GM19328 (cell line): ENCODE results near the gene SNRPB.
A peak's percentile ranks its signal among the peaks of the same experiment; 100 is the strongest.
"Not testable (repeated sequence)": the region's sequence is repeated elsewhere in the genome, so short reads cannot be mapped to it uniquely, and the experiment has no call there.

ENCODE experiments used
- ATAC-seq: cut with Tn5 transposase; IDR thresholded peaks from one replicate; pipeline ENCODE4 v1.9.1; 2021; ENCODE audit warnings: mild to moderate bottlenecking, moderate library complexity; ENCODE audit not compliant: unreplicated experiment

The SNRPB gene

DNA sequence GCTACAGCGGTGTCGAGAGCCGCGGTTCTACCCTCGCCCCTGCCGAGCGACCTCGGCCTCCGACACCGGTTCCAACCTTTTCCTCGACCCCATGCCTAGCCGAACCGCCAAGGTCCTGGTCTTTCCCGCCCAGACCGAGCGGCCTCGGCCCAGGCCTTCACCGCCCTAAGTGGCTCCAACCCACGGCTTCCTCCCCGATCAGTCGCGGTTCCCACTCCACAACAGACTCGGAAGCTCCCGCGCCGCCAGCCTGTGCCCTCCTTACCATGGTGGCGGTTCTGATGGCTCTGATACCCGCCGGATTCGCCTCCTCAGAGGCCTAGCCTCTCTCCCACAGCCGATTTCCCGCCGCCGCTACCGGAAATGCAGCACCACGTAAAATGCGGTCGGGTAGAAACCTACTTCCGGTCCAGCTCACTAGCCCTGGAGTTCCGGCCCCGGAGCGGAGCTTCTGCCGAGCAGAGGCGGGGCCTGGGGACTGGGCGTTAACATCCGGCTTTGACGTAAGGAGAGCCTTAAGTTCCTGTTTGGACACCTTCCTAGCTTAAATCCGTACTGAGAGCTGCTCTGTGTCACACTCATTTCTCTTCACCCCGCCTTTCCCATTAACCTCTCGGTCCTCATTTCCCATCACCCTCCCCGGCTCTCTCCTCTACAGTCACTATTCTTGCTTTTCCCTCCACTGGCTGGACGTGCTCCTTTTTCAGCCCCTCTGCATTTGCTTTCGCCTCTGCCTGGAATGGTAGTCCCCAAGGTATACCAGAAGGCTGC, at the start of gene SNRPB:
Gene SNRPB (minus strand): TSS at position 367 of the 771 bp plus-strand sequence. CDS start 99 bp downstream, at position 268.
- peak; percentile 97 for ATAC-seq

DNA sequence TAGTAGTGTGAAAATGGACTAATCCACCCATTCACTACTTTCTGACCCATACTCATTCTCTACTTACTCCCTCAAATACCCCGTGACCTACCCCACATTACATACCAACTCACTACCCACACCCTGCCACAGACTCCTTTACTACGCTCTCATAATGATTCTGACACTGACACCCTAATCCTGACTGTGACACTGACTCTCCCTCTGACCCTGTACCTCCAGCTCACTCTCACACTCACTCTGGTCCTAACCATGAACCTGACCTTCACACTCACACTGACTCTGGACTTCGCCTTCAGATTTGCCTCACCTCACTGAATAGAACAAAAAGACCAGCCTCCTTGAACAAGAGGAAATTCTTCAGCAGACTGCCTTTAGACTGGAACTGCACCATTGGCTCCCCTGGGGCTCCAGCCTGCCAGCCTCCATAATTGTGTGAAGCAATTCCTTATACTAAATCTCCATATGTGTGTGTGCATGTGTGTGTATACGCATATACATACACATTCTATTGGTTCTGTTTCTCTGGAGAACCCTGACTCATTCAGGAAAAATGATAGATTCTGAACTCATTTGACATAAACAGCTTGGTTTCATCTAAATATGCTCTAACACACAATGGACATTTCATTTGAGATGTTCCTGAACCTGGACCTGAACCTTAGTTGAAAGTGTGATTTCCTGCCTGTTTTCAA, 48.7 kb upstream of the SNRPB start:
- no peak for ATAC-seq

DNA sequence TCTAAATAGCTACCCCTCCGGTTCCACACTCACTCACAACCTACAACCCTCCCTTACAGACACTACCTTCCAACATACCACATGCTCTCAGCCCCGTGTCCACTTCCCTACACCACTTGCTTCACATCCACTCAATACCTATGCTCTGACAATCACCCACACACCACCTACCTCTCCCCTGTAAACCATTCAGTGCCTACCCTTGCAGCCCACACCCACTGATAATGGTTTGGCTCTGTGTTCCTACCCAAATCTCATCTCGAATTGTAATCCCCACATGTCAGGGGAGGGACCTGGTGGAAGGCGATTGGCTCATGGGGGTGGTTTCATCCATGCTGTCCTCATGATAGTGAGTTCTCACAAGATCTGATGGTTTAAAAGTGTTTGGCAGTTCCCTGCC, 48.0 kb upstream of the SNRPB start:
- no peak for ATAC-seq

DNA sequence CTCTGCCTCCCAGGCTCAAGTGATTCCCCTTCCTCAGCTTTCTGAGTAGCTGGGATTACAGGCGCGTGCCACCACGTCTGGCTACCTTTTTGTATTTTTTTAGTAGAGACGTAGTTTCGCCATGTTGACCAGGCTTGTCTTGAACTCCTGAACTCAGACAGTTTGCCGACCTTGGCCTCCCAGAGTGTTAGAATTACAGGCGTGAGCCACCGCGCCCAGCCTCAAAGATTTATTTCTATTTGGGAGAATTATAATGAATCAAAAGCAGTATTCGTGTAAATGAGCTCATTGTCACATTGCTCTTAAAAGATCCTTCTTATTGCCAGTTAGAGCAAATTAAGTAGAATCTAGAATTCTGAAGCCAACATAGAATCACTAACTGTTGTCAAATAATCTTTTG, 47.5 kb upstream of the SNRPB start:
- no peak for ATAC-seq

DNA sequence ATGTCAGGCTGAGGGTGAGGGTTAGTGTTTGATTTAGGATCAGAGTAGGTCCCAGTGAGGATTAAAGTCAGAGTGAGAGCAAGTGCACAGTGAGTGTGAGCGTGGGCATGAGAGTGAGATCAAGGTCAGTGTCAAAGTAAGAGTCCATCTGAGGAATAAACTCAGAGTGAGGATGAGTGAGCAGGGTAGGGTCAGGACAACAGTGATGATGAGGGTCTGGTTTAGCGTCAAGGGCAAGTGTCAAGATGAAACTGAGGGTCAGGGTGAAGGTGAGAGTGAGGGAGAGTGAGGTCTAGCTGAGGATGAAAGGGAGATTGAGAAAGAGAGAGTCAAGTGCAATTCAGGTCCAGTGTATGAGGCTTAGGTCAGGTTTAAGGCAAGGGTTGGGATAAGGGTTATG, 45.8 kb upstream of the SNRPB start:
- no peak for ATAC-seq

DNA sequence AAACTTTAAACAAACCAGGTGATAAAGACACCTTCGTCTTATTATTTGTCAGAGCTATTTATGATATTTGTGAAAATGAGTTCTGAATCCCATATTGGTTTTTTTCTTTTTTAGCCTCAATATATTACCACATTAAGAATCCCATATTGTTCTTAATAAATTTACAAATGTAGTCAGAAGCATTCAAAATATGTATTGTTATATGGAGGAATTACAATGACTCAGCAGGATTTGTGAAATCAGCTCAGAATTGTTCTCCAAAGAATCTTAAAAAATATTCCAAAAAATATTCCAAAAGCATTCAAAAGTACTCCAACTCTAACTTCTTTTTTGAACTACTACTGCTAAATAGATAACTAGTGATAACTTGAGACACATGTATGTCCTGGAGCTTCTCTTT, 44.6 kb upstream of the SNRPB start:
- no peak for ATAC-seq

DNA sequence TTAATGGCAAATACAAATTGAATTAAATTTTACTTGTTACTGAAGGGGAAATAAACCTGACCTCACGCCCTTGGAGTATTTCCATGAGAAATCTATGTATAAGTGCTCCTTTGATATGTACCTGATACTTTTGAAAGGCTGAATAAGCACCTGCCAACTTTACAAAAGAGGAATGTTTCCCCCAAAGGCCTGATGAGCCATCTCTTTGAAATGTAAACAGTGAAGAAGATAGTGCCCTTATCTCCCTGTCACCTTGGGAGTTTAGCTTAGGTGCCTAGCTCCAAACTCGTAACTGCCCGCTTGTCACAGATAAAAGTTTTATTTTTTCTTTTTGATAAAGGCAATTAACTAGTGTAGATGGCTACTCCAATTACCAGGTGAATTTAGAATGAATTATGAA, 39.2 kb upstream of the SNRPB start:
- ATAC-seq: no peak

DNA sequence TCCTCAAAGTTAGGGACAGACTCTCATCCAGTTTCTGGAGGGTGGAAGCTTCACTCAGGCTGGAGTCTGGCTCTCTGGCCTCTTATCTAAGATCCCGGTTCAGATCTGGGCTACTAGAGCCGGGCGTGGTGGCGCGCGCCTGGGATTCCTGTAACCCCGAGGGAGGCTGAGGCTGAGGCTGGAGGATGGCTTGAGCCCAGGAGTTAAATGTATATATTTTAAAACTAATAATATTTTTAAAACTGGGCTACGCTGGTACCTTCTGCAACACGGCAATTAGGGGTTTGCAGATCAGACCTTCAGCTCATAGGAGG, 38.8 kb upstream of the SNRPB start:
- ATAC-seq: no peak

DNA sequence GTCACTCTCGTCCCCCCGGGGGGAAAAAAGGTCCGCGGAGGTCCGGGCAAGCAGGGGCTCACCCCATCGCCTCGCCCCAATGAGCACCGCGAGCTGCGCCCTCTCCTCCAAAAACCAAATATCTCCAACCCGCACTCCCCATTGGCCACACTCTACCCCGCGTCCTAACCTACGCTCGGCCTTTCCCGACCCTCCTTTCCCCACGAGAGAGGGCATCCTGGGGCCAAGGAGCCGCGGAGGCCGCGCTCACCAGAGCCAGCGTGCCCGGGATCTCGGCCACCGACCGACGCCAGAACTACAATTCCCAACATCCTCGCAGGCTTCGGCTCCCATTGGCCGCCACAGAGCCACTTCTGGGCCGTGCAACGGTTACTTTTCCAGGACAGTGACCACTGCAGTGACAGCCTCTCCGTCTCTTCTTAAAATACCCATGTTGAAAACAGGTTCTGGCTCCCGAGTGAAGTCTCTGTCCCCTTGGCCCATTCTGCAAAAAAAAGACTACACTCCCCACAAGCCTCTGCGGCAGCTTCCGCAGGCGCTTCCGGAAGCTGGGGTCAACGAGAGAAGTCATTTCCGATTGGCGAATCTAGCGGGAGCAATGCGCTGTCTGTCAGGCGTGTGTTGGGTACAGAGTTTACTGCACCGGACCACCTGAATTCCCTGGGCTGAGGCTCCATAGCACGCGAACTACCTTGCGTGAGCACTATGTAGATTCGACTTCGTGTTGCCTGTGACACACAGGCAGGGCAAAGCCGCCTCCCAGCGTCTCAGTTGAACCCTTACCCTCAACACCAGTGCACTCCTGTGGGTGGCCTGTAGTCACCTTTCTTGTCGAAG, 38.3 kb upstream of the SNRPB start, which contains the start of gene ZNF343:
Gene ZNF343 (minus strand): TSS at position 285 of the 837 bp plus-strand sequence. CDS start 15,020 bp downstream, outside the sequence.
- peak; percentile 93 for ATAC-seq

DNA sequence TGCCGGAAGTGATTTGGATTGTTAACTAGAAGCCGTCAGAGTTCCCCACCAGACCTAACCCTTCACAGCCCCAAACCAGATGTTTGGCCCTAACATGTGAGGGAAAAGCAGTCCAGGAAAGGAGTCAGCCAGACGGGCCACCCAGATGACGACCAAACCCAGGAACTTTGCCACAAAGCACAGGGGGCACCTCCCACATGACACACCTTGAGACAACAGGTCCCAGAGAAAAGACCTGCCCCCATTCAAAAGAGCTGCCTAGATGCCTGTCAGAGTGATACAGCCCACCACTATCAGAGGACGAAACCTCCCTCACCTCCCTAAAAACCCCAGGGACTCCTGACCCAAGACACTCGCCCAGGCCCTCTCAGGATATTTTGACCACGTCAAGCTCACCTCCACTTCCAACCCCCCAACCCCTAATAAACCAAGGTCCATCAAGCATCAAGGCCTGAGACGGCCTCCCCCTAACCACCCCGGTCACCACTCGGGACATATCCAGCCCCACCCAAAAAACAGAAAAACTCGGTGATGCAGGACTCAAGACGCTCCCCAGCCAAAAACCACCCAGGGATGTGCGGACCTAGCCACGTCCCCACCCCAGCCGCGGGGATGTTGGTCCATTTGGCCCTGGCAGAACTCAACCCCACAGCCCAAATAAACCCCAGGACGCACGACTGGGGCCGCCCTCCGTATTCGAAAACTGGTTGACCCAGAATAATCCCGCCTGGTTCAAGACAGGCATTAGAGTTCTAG, 37.5 kb upstream of the SNRPB start:
- no peak for ATAC-seq

DNA sequence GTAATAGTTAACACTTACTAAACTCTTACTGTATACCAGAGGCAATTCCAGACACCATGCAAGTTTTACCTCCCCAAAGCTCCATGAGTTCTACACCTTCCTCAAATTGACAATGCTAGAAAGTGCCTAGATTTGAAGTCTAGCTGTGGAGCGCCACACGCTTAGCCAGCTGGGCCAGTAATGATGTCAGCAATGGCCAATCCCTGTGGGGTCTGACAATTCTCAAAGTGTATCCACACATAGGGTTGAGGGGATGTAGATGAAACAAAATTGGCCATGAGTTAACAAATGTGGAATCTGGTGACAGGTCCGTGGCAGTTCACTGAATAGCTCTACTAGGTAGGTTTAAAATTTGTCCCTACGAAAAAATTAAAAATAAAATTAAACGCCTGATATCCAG, 36.9 kb upstream of the SNRPB start:
- ATAC-seq: no peak

DNA sequence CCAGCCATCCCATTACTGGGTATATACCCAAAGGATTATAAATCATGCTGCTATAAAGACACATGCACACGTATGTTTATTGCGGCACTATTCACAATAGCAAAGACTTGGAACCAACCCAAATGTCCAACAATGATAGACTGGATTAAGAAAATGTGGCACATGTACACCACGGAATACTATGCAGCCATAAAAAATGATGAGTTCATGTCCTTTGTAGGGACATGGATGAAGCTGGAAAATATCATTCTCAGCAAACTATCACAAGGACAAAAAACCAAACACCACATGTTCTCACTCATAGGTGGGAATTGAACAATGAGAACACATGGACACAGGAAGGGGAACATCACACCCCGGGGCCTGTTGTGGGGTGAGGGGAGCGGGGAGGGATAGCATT, 35.8 kb upstream of the SNRPB start:
- ATAC-seq: not testable (repeated sequence)

DNA sequence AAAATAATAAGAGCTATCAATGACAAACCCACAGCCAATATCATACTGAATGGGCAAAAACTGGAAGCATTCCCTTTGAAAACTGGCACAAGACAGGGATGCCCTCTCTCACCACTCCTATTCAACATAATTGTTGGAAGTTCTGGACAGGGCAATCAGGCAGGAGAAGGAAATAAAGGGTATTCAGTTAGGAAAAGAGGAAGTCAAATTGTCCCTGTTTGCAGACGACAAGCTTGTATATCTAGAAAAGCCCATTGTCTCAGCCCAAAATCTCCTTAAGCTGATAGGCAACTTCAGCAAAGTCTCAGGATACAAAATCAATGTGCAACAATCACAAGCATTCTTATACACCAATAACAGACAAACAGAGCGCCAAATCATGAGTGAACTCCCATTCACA, 34.2 kb upstream of the SNRPB start:
- not testable (repeated sequence) for ATAC-seq

DNA sequence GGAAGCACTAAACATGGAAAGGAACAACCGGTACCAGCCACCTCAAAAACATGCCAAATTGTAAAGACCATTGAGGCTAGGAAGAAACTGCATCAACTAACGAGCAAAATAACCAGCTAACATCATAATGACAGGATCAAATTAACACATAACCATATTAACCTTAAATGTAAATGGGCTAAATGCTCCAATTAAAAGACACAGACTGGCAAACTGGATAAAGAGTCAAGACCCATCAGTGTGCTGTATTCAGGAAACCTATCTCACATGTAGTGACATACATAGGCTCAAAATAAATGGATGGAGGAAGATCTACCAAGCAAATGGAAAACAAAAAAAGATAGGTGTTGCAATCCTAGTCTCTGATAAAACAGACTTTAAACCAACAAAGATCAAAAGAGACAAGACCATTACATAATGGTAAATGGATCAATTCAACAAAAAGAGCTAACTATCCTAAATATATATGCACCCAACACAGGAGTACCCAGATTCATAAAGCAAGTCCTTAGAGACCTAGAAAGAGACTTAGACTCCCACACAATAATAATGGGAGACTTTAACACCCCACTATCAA, 32.3 kb upstream of the SNRPB start:
- not testable (repeated sequence) for ATAC-seq

DNA sequence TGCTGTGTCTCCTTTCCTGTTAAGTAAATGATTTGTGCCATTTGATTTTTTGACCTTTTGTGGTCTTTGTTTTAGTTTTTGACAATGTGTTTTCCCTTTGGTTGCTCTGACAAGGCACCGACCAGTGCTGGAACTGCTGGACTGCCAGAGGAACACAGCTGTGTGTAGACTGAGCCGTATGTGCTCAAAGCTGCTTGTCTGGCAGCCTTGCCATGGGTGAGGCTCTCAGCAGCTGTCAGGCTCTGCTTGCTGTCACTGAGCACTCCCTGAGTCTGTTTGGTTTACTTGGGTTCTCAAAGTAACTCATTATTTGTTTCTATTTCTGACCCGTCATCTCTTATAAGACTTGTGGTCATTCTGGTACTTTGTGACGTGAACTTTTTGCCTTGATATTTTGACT, 15.1 kb upstream of the SNRPB start:
- no peak for ATAC-seq

DNA sequence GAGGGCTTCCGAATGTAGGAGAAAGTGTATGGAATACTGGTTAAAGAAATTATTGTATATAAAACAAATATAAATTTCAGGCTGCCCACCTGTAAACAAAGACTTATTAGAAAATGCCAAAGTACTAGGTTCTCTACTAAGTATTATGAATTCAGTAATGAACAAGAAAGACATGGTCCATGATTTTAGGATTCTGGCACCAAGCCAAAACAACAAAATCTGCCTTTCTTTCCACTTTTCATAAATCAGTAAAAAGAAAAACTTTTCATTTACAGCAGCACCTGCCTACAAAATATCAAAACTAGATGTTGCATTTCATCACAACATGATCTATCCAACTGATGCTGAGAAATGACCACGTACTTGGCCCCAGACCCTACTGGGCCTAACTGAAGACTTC, 14.5 kb upstream of the SNRPB start:
- no peak for ATAC-seq

DNA sequence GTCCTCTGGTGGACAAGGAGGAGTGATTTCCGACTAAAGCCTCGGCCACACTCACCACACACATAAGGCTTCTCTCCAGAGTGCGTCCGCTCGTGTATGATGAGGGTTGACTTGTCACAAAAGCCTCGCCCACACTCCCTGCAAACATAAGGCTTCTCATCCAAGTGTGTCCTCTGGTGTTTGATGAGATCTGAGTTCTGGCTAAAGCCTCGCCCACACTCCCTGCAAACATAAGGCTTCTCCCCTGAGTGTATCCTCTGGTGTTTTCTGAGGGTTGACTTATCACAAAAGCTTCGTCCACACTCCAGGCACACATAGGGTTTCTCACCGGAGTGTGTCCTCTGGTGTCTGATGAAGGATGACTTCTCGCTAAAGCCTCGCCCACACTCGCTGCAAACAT, 12.9 kb upstream of the SNRPB start:
- no peak for ATAC-seq

DNA sequence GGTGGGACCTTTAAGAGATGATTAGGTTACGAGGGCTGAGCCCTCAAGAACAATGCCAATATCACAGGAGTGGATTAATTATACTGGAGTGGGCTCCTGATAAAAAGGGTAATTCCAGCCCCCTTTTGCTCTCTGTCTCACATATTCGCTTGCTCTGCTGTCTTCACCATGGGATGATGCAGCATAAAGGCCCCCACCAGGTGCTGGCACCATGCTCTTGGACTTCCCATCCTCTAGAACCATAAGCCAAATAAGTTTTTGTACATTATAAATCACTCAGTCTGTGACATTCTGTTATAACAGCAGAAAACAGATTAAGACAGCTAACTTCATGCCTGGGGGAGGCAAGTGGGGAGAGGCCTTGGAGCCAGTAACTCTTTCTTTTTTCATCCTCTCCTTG, 9.8 kb upstream of the SNRPB start:
- ATAC-seq: no peak

DNA sequence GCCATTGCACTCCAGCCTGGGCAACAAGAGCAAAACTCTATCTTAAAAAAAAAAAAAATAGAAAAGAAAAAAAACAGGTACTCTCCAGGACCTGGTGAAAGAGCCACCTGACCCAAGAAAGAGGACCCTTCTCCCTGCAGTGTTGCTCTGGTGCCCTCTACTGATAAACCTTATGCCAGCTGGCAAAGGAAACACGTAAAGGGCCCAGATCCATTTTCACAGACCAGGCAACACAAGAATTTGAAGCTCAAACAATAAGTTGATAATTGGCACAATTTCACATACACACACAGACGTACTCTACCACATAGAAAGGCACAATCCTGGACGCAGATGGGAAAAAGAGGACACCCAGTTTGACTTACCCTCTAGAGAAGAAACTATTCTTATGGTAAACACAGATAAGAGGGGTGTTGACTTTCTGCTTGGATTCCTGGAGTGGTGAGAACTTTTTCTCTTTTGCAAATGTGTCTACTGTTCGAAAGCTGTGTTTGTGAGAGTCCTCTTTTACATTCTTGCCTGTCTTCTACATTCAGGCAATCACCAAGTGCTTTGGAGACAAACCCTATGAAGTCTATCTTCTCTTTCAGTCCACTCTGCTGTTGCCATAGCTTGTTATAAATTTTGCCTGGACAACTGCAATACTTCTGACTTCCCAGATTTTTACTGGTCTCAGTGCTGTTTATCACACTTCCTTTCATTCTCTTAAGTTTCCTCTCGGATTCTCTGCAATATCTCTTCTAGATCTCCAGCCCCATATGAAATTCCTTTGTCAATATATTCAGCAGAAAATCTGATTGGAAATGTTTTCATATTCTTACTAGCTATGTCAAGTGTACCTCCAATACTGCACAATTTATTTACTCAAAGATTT, 6.4 kb upstream of the SNRPB start:
- no peak for ATAC-seq
